A549 (cell line): ENCODE data around the gene ZNF300. TPM values are rescaled to one million over a fixed set of nuclear protein-coding genes. Genes with fewer than 3 reads are reported as not detected.
"Not testable (repeated sequence)": the region's sequence is repeated elsewhere in the genome, so short reads cannot be mapped to it uniquely, and the experiment has no call there.

Experiments
- ATAC-seq, 2 experiments: fragments of 200-7000 bp in 1 of 2; fragments of >200 bp in 1 of 2; cut with Nextera tagmentation in 1 of 2; cut with Tn5 transposase in 1 of 2; 3 replicates each; pipeline versions ENCODE4 v1.8.0 to v1.9.1; 2018 to 2020; ENCODE audit warnings: mild to moderate bottlenecking in 1 of 2, moderate library complexity in 1 of 2
- CTCF ChIA-PET: fragments of 300-600 bp; sonication (Branson Sonifier 250); formaldehyde crosslinking; extraction: SDS; loops from one replicate; lab custom pipeline; 2021; ENCODE audit warnings: antibody characterized with exemption, inconsistent platforms; lab: Yijun Ruan, JAX
- POLR2A ChIA-PET: fragments of 350-600 bp; formaldehyde crosslinking; extraction: SDS; loops from one replicate; lab custom pipeline; 2021; ENCODE audit warnings: antibody characterized with exemption, inconsistent platforms; lab: Yijun Ruan, JAX
- DNase-seq, 2 experiments: peaks; one replicate each; pipeline versions ENCODE4 v3.0.0 to v3.0.0-alpha.2; 2011 to 2016; ENCODE audit warnings: low read depth in 1 of 2, low spot score in 1 of 2
- FAIRE-seq: peaks from 2 replicates; lab custom pipeline; 2011; peaks lifted over from hg19 to GRCh38; lab: Jason Lieb, UNC
- H3K27ac ChIP-seq, 2 experiments: fragments of >200 bp; sonication (Bioruptor Twin); formaldehyde crosslinking; 3 replicates each; pipeline ENCODE4 v1.5.1; 2016 to 2017
- H3K4me1 ChIP-seq: fragments of >200 bp; sonication (Bioruptor Twin); formaldehyde crosslinking; 3 replicates; pipeline ENCODE4 v1.6.1; 2016
- H3K4me2 ChIP-seq: fragments of >200 bp; sonication (Bioruptor Twin); formaldehyde crosslinking; 3 replicates; pipeline ENCODE4 v1.6.1; 2016
- H3K4me3 ChIP-seq: fragments of >200 bp; sonication (Bioruptor Twin); formaldehyde crosslinking; 3 replicates; pipeline ENCODE4 v1.5.1; 2016
- H3K9me3 ChIP-seq: fragments of >200 bp; sonication (Bioruptor Twin); formaldehyde crosslinking; 3 replicates; pipeline ENCODE4 v1.6.1; 2016
- BHLHE40 ChIP-seq: IDR thresholded peaks from 2 replicates; pipeline ENCODE4 v1.6.1; 2012; ENCODE audit warnings: low read depth, low read length, inconsistent platforms
- CEBPB ChIP-seq, 2 experiments: fragments of >200 bp in 1 of 2; sonication (Bioruptor Twin) in 1 of 2; formaldehyde crosslinking in 1 of 2; IDR thresholded peaks; 2 replicates each; pipeline ENCODE4 v1.6.1; 2012 to 2016
- CTCF ChIP-seq: fragments of >200 bp; sonication (Bioruptor Twin); formaldehyde crosslinking; IDR thresholded peaks from 3 replicates; pipeline ENCODE4 v1.5.1; 2016
- E2F6 ChIP-seq: IDR thresholded peaks from 2 replicates; pipeline ENCODE4 v1.6.1; 2012; ENCODE audit warnings: low read depth, borderline replicate concordance
- EP300 ChIP-seq, 2 experiments: fragments of >200 bp; sonication (Bioruptor Twin); formaldehyde crosslinking; IDR thresholded peaks; 2 replicates in 1 of 2; 3 replicates in 1 of 2; pipeline ENCODE4 v1.6.1; 2016 to 2017
- FOXS1 ChIP-seq: fragments of 250-450 bp; sonication (Bioruptor Pico); IDR thresholded peaks from 2 replicates; pipeline ENCODE4 v1.5.0; 2020; ENCODE audit warnings: mild to moderate bottlenecking, moderate library complexity
- HES2 ChIP-seq: fragments of >200 bp; sonication (Bioruptor Twin); formaldehyde crosslinking; IDR thresholded peaks from 2 replicates; pipeline ENCODE4 v1.6.1; 2016
- HEYL ChIP-seq: fragments of 250-450 bp; sonication (Bioruptor Pico); IDR thresholded peaks from 2 replicates; pipeline ENCODE4 v1.8.0; 2021; ENCODE audit warnings: mild to moderate bottlenecking, moderate library complexity
- HOXA7 ChIP-seq: fragments of 250-450 bp; sonication (Bioruptor Pico); IDR thresholded peaks from 2 replicates; pipeline ENCODE4 v1.5.0; 2020; ENCODE audit warnings: mild to moderate bottlenecking, moderate library complexity
- HOXB5 ChIP-seq: fragments of 250-450 bp; sonication (Bioruptor Pico); IDR thresholded peaks from 2 replicates; pipeline ENCODE4 v1.5.0; 2020; ENCODE audit warnings: mild to moderate bottlenecking, moderate library complexity
- JUNB ChIP-seq: fragments of >200 bp; sonication (Bioruptor Twin); formaldehyde crosslinking; IDR thresholded peaks from 2 replicates; pipeline ENCODE4 v1.6.1; 2016
- MAFK ChIP-seq: fragments of 450-650 bp; IDR thresholded peaks from 2 replicates; pipeline ENCODE4 v1.6.1; 2014; ENCODE audit not compliant: partially characterized antibody
- MAX ChIP-seq: IDR thresholded peaks from 2 replicates; pipeline ENCODE4 v1.6.1; 2012
- NR3C1 ChIP-seq: fragments of >200 bp; sonication (Bioruptor Twin); formaldehyde crosslinking; IDR thresholded peaks from 3 replicates; pipeline ENCODE4 v1.6.1; 2017
- PBX3 ChIP-seq: IDR thresholded peaks from 2 replicates; pipeline ENCODE4 v1.6.1; 2012
- PHF8 ChIP-seq: fragments of 200-600 bp; sonication (generic); IDR thresholded peaks from 2 replicates; pipeline ENCODE4 v1.6.1; 2016; ENCODE audit warnings: low read depth, mild to moderate bottlenecking, antibody characterized with exemption, moderate library complexity, borderline replicate concordance
- RAD21 ChIP-seq, 2 experiments: fragments of >200 bp in 1 of 2; sonication (Bioruptor Twin) in 1 of 2; formaldehyde crosslinking in 1 of 2; IDR thresholded peaks in 1 of 2; conservative IDR thresholded peaks in 1 of 2; 2 replicates in 1 of 2; 3 replicates in 1 of 2; pipeline ENCODE4 v1.6.1; 2012 to 2018; ENCODE audit warnings: inconsistent platforms in 1 of 2
- RCOR1 ChIP-seq: fragments of 150-350 bp; IDR thresholded peaks from 2 replicates; pipeline ENCODE4 v1.6.1; 2014; ENCODE audit warnings: antibody characterized with exemption, low read length, low read depth
- RNF2 ChIP-seq: fragments of 200-600 bp; sonication (generic); IDR thresholded peaks from 2 replicates; pipeline ENCODE4 v1.6.1; 2016; ENCODE audit warnings: low read depth, mild to moderate bottlenecking, antibody characterized with exemption, moderate library complexity, borderline replicate concordance
- SMC3 ChIP-seq: fragments of >200 bp; sonication (Bioruptor Twin); formaldehyde crosslinking; IDR thresholded peaks from 3 replicates; pipeline ENCODE4 v1.6.1; 2018; ENCODE audit warnings: inconsistent platforms
- WGBS: methylation state at CpG from one replicate; pipeline ENCODE4 v1.1.6; 2017; ENCODE audit errors: missing lambda C conversion rate; 5-methylcytosine and 5-hydroxymethylcytosine counted together
- polyA plus RNA-seq, 4 experiments: library from polyadenylated mRNA; depleted of rRNA in 3 of 4; stranded (reverse); fragments of >200 nt; fragmentation: RNase III in 1 of 4; extraction: RNeasy Plus Mini Kit Qiagen cat#74134 plus additional on column Dnase treatment in 1 of 4; gene quantifications; 2 replicates in 3 of 4; 3 replicates in 1 of 4; pipeline ENCODE4 v1.2.3, GENCODE V29; 2011 to 2017

ZNF300 gene
- polyA plus RNA-seq, 2 of the 4 experiments (the other 2 are of a cell fraction): 4.5 to 9.1 TPM

- no peak; a peak in 1 of 6 replicates for ATAC-seq
- ChIA-PET CTCF (interaction anchor here (0.6 to 2.2 kb wide), 10 partner anchors 14 to 387 kb away, joined by 3 to 8 read pairs (median 4); partner anchors contain the start of gene SMIM3), POLR2A (interaction anchor here (0.9 kb wide), 1 partner anchor 146 kb away, joined by 4 read pairs; the partner anchor contains the start of gene RBM22)
- Histone ChIP-seq H3K4me3 (no peak overlapping the region), H3K4me1 (no peaks in the 10 kb centered on the region), H3K9me3 (no peaks in the 10 kb centered on the region), H3K27ac (no peak overlapping the region), H3K4me2 (no peak overlapping the region)
- TF ChIP-seq PBX3 (no peak), HOXA7 (CRISPR knock-in tag) (no peak), EP300 (IDR thresholded peaks at IDR 0.05) (no peak), CTCF (no peak; the same call in 2 of the 3 replicates), HES2 (no peak), PHF8 (no peak), RCOR1 (no peak), MAFK (no peak)
- DNase-seq: no peak
- 35% methylated on average over 5 of the region's 5 CpGs for WGBS
- no peak for FAIRE-seq
Observed at GRCh38 chr5:150847334-150847695, 57.5 kb downstream of the ZNF300 start.

GRCh38 chr5:150846654-150847333, 58.0 kb downstream of the ZNF300 start:
- FAIRE-seq (no peak), ATAC-seq (peak; percentile 81 to 86; a peak in 5 of 6 replicates), DNase-seq (peak; percentile 6 to 76)
- 44% methylated on average over 22 of the region's 22 CpGs for WGBS
- POLR2A ChIA-PET: interaction anchor here (0.9 kb wide), 1 partner anchor 146 kb away, joined by 4 read pairs; the partner anchor contains the start of gene RBM22
- no peaks in the 10 kb centered on the region for H3K9me3 ChIP-seq
- H3K4me2 ChIP-seq: no peak overlapping the region
- no peak overlapping the region for H3K27ac ChIP-seq
- CTCF ChIA-PET: interaction anchor here (0.6 to 2.2 kb wide), 10 partner anchors 13 to 387 kb away, joined by 3 to 8 read pairs (median 4); partner anchors contain the start of gene SMIM3
- H3K4me3 ChIP-seq: no peak overlapping the region
- no peaks in the 10 kb centered on the region for H3K4me1 ChIP-seq
- no peak for TF ChIP-seq EP300 (IDR thresholded peaks at IDR 0.05)
- no peak for TF ChIP-seq FOXS1
- no peak for TF ChIP-seq CEBPB (IDR thresholded peaks at IDR 0.05)
- no peak for TF ChIP-seq HOXB5
- no peak for TF ChIP-seq RNF2
- TF ChIP-seq HEYL (CRISPR knock-in tag): no peak
- TF ChIP-seq BHLHE40: peak; percentile 41
- TF ChIP-seq MAX: peak; percentile 78
- no peak for TF ChIP-seq NR3C1
- TF ChIP-seq JUNB: no peak
- TF ChIP-seq RAD21 (conservative IDR thresholded peaks at IDR 0.05 in 1 of 2, IDR thresholded peaks at IDR 0.05 in 1 of 2): peak; percentile 62 to 74
- peak; percentile 37; the same call in 1 of the 2 replicates for TF ChIP-seq E2F6
- 0 out of 3 replicates have a peak, but pooled peaks have one; percentile 36 for TF ChIP-seq SMC3
- TF ChIP-seq CTCF: peak; percentile 52
- no peak for TF ChIP-seq PBX3
- TF ChIP-seq, all 56 proteins: peak for 6

- DNase-seq, H3K4me3 ChIP-seq, H3K27ac ChIP-seq, FAIRE-seq, ATAC-seq, H3K4me1 ChIP-seq, H3K4me2 ChIP-seq, H3K9me3 ChIP-seq, POLR2A ChIA-PET: not testable (repeated sequence)
- 29% methylated on average over 3 of the region's 3 CpGs for WGBS
- CTCF ChIA-PET: interaction anchor here (1.2 to 2.2 kb wide), 5 partner anchors 15 to 386 kb away, joined by 3 to 8 read pairs (median 8); no protein-coding TSS in a partner anchor
Observed at GRCh38 chr5:150846308-150846653, 58.5 kb downstream of the ZNF300 start, which contains the start of gene IRGM. Gene IRGM, plus strand, starts transcription at chr5:150846521. Its CDS starts 1,603 bp downstream, at chr5:150848124.

GRCh38 chr5:150845185-150845859, 59.5 kb downstream of the ZNF300 start:
- H3K4me2 ChIP-seq, DNase-seq, H3K4me3 ChIP-seq, ATAC-seq, H3K9me3 ChIP-seq, H3K27ac ChIP-seq, H3K4me1 ChIP-seq, POLR2A ChIA-PET, FAIRE-seq: not testable (repeated sequence)
- CTCF ChIA-PET: interaction anchor here (1.2 to 2.0 kb wide), 2 partner anchors 44 to 45 kb away, joined by 3 to 8 read pairs; no protein-coding TSS in a partner anchor
- WGBS: 69% methylated on average over 10 of the region's 32 CpGs
